ENCODE data around the gene CRIP3.
A peak's percentile ranks its signal among the peaks of the same experiment; 100 is the strongest.

Gene CRIP3

GRCh38 chr6:43267619-43268354, 40.8 kb downstream of the CRIP3 start:
- Mint-ChIP-seq H3K36me3 (no peaks in the 10 kb centered on the region), H3K27me3 (peaks cover 5 to 13% of the 10 kb centered on the region in 2 donors)

GRCh38 chr6:43265564-43265963, 43.1 kb downstream of the CRIP3 start:
- peaks cover 5 to 13% of the 10 kb centered on the region in 2 donors for H3K27me3 Mint-ChIP-seq
- ATAC-seq (replicated peaks) (no peak), DNase-seq (no peak)
- no peak overlapping the region for H3K4me3 Mint-ChIP-seq
- H3K27ac Mint-ChIP-seq: no peak overlapping the region
- H3K9me3 Mint-ChIP-seq: no peaks in the 10 kb centered on the region
- H3K36me3 Mint-ChIP-seq: no peaks in the 10 kb centered on the region
- peaks cover 21 to 32% of the 10 kb centered on the region in 2 donors for H3K4me1 Mint-ChIP-seq

More at GRCh38 chr6:43267619-43268354, 40.8 kb downstream of the CRIP3 start:
- Mint-ChIP-seq H3K27ac (peak overlapping the region; percentile 62), H3K4me1 (peaks cover 34 to 50% of the 10 kb centered on the region in 2 donors), H3K4me3 (no peak overlapping the region), H3K9me3 (no peaks in the 10 kb centered on the region)
- no peak for ATAC-seq (replicated peaks)
- no peak for DNase-seq

- no peak for DNase-seq
- Mint-ChIP-seq H3K4me3 (no peak overlapping the region), H3K36me3 (no peaks in the 10 kb centered on the region), H3K4me1 (peaks cover 14 to 23% of the 10 kb centered on the region in 2 donors), H3K27me3 (peaks cover 5 to 13% of the 10 kb centered on the region in 2 donors), H3K9me3 (no peaks in the 10 kb centered on the region), H3K27ac (no peak overlapping the region)
- ATAC-seq (replicated peaks): no peak
These were observed 44.0 kb downstream of the CRIP3 start for GRCh38 chr6:43264599-43265145.

- Mint-ChIP-seq H3K36me3 (no peaks in the 10 kb centered on the region), H3K4me3 (no peak overlapping the region), H3K4me1 (peaks cover 9 to 12% of the 10 kb centered on the region in 2 donors), H3K9me3 (no peaks in the 10 kb centered on the region), H3K27me3 (peaks cover 11 to 13% of the 10 kb centered on the region in 2 donors), H3K27ac (no peak overlapping the region)
- ATAC-seq (replicated peaks) (peak; percentile 99 to 100), DNase-seq (peak; percentile 73)
These were observed 45.1 kb downstream of the CRIP3 start for GRCh38 chr6:43263314-43264178.

GRCh38 chr6:43262780-43263313, 45.8 kb downstream of the CRIP3 start:
- ATAC-seq (replicated peaks): no peak
- DNase-seq: no peak
- no peak overlapping the region for H3K27ac Mint-ChIP-seq
- H3K9me3 Mint-ChIP-seq: no peaks in the 10 kb centered on the region
- no peak overlapping the region for H3K4me3 Mint-ChIP-seq
- no peaks in the 10 kb centered on the region for H3K36me3 Mint-ChIP-seq
- H3K27me3 Mint-ChIP-seq: peaks cover 16% of the 10 kb centered on the region in 2 donors
- H3K4me1 Mint-ChIP-seq: peaks cover 8 to 9% of the 10 kb centered on the region in 2 donors

GRCh38 chr6:43262000-43262779, 46.4 kb downstream of the CRIP3 start:
- H3K27ac Mint-ChIP-seq: peak overlapping the region; percentile 48
- DNase-seq: no peak
- no peaks in the 10 kb centered on the region for H3K36me3 Mint-ChIP-seq
- H3K27me3 Mint-ChIP-seq: peaks cover 17 to 18% of the 10 kb centered on the region in 2 donors
- H3K4me1 Mint-ChIP-seq: peaks cover 15% of the 10 kb centered on the region in 2 donors
- no peaks in the 10 kb centered on the region for H3K9me3 Mint-ChIP-seq
- ATAC-seq (replicated peaks): no peak
- no peak overlapping the region for H3K4me3 Mint-ChIP-seq

GRCh38 chr6:43261198-43261597, 47.4 kb downstream of the CRIP3 start:
- no peaks in the 10 kb centered on the region for H3K36me3 Mint-ChIP-seq

GRCh38 chr6:43260791-43261190, 47.8 kb downstream of the CRIP3 start:
- ATAC-seq (replicated peaks) (no peak), DNase-seq (no peak)
- Mint-ChIP-seq H3K36me3 (no peaks in the 10 kb centered on the region), H3K9me3 (no peaks in the 10 kb centered on the region), H3K27ac (no peak overlapping the region), H3K4me3 (no peak overlapping the region), H3K4me1 (peaks cover 18% of the 10 kb centered on the region in 2 donors), H3K27me3 (peaks cover 21 to 22% of the 10 kb centered on the region in 2 donors)

More at GRCh38 chr6:43261198-43261597, 47.4 kb downstream of the CRIP3 start:
- H3K27ac Mint-ChIP-seq: no peak overlapping the region
- peaks cover 21% of the 10 kb centered on the region in 2 donors for H3K27me3 Mint-ChIP-seq
- peaks cover 18% of the 10 kb centered on the region in 2 donors for H3K4me1 Mint-ChIP-seq
- no peak for ATAC-seq (replicated peaks)
- H3K4me3 Mint-ChIP-seq: no peak overlapping the region
- no peaks in the 10 kb centered on the region for H3K9me3 Mint-ChIP-seq
- no peak for DNase-seq

- Mint-ChIP-seq H3K27me3 (peaks cover 31 to 38% of the 10 kb centered on the region in 2 donors), H3K9me3 (no peaks in the 10 kb centered on the region)
These were observed 49.6 kb downstream of the CRIP3 start for GRCh38 chr6:43258807-43259686.

GRCh38 chr6:43258180-43258579, 50.4 kb downstream of the CRIP3 start:
- H3K9me3 Mint-ChIP-seq: no peaks in the 10 kb centered on the region
- DNase-seq: no peak
- H3K4me1 Mint-ChIP-seq: peaks cover 8 to 19% of the 10 kb centered on the region in 2 donors
- peaks cover 33 to 44% of the 10 kb centered on the region in 2 donors for H3K27me3 Mint-ChIP-seq
- ATAC-seq (replicated peaks): no peak
- H3K36me3 Mint-ChIP-seq: no peaks in the 10 kb centered on the region
- H3K4me3 Mint-ChIP-seq: no peak overlapping the region
- no peak overlapping the region for H3K27ac Mint-ChIP-seq

More at GRCh38 chr6:43258807-43259686, 49.6 kb downstream of the CRIP3 start:
- no peak overlapping the region for H3K4me3 Mint-ChIP-seq
- H3K36me3 Mint-ChIP-seq: no peaks in the 10 kb centered on the region
- no peak for DNase-seq
- H3K4me1 Mint-ChIP-seq: peaks cover 14 to 21% of the 10 kb centered on the region in 2 donors
- ATAC-seq (replicated peaks): no peak
- H3K27ac Mint-ChIP-seq: peak overlapping the region; percentile 20

GRCh38 chr6:43257367-43258145, 51.1 kb downstream of the CRIP3 start:
- H3K27ac Mint-ChIP-seq: peak overlapping the region; percentile 33

GRCh38 chr6:43256670-43257366, 51.8 kb downstream of the CRIP3 start:
- Mint-ChIP-seq H3K4me3 (no peak overlapping the region), H3K9me3 (no peaks in the 10 kb centered on the region), H3K27ac (peak overlapping the region; percentile 33), H3K27me3 (peaks cover 43 to 56% of the 10 kb centered on the region in 2 donors), H3K4me1 (peaks cover 10 to 20% of the 10 kb centered on the region in 2 donors), H3K36me3 (no peaks in the 10 kb centered on the region)
- ATAC-seq (replicated peaks): peak in 1 of 2 donors; percentile 12
- DNase-seq: no peak

More at GRCh38 chr6:43257367-43258145, 51.1 kb downstream of the CRIP3 start:
- Mint-ChIP-seq H3K4me3 (peak overlapping the region in 1 of 2 donors; percentile 21), H3K4me1 (peaks cover 8 to 18% of the 10 kb centered on the region in 2 donors), H3K36me3 (no peaks in the 10 kb centered on the region), H3K9me3 (no peaks in the 10 kb centered on the region), H3K27me3 (peaks cover 40 to 50% of the 10 kb centered on the region in 2 donors)
- ATAC-seq (replicated peaks) (peak; percentile 76 to 79), DNase-seq (no peak)

All from stimulated activated naive B cell treated with anti-CD40 and anti-IgM and Interleukin-4, amounts not matched to agents 10 μg/mL and 1 μg/mL and 100 μg/mL, for 72 hours (primary cell).